ENCODE results near the gene TCEANC2. TPM values are rescaled to one million over a fixed set of nuclear protein-coding genes. Genes with fewer than 3 reads are reported as not detected.

TCEANC2 gene
- 2.8 and 2.9 TPM in 2 replicates for total RNA-seq

DNA sequence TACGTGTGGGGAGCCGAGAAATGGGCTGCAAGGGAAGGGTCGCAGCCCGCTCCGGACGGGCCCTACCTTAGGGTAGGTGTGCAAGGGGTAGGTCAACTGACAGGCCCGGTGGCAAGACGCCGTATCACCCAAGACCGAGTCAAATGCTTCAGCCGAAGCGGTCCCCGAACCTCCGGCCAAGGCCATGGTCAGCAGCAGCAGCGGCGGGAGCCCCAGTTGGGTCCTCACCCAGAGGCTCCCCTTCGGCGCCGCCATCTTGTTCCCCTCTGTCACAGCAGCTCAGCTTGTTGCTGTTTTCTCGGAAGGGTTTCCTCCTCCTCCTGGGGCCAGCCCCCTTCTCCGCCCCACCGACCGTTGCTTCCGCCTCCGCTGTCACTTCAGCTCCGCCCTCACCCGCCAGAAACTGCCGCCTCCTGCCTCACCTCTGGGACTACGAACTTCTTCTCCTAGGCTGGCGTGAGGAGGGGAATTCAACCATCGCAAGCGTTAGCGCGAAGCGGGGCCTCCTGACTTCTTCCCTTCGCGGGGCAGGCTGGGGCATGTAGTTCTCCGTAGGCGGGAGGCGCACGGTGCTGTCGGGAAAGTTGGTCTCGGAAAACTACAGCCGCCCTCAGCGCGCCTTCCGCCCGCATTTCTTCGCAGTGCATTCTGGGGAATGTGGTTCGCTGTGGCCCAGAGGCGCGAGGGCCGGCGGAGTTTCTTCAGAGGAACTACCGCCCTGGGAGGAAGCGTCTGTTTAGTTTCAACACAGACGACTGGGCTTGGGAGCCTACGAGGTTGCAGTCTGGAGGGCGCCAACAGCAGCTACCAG, at the start of gene TCEANC2, which contains the start of gene TMEM59:
Gene TCEANC2, plus strand, starts transcription at position 675 of the 811 bp plus-strand sequence. CDS start 815 bp downstream, outside the sequence.
Gene TMEM59, minus strand, starts transcription at position 271 of the 811 bp plus-strand sequence. Its CDS starts 16 bp downstream, at position 255.

GRCh38 chr1:54017979-54018378, 35.4 kb upstream of the TCEANC2 start, which contains the start of gene LDLRAD1:
LDLRAD1 (minus strand) TSS chr1:54018186; CDS start chr1:54018112, 74 bp downstream.

GRCh38 chr1:54152696-54153095, 99.3 kb downstream of the TCEANC2 start, which contains the start of gene CDCP2:
CDCP2 (minus strand) TSS chr1:54153000; CDS start chr1:54152922, 78 bp downstream.

Small RNA genes within 50 kb of the gene (small RNA-seq; reads per million reads assigned to genes)
- gene AL353898.1, result not detected
- gene AL353898.2, result not detected

Other genes with a start within 250 kb of the TCEANC2 start
- 19.6 and 31.0 TPM in 2 replicates for gene NDC1, start 215.3 kb upstream of the TCEANC2 start, total RNA-seq
- 14.4 and 14.7 TPM in 2 replicates for gene YIPF1, start 163.8 kb upstream of the TCEANC2 start, total RNA-seq
- gene DIO1, start 159.4 kb upstream of the TCEANC2 start, total RNA-seq, result not detected in 2 replicates
- gene IFT25, start 107.9 kb upstream of the TCEANC2 start, total RNA-seq, result 17.3 and 18.7 TPM in 2 replicates
- 27.1 and 27.4 TPM in 2 replicates for gene LRRC42, start 107.3 kb upstream of the TCEANC2 start, total RNA-seq
- gene LDLRAD1, start 35.4 kb upstream of the TCEANC2 start, total RNA-seq, result not detected in 2 replicates
- 178 and 179 TPM in 2 replicates for gene TMEM59, start 404 bp upstream of the TCEANC2 start, total RNA-seq
- gene CDCP2, start 99.4 kb downstream of the TCEANC2 start, total RNA-seq, result not detected in 2 replicates
- gene CYB5RL, start 146.4 kb downstream of the TCEANC2 start, total RNA-seq, result 5.4 and 5.6 TPM in 2 replicates
- 116 and 137 TPM in 2 replicates for gene MRPL37, start 146.6 kb downstream of the TCEANC2 start, total RNA-seq

All from vein endothelial cell (primary cell).